ENCODE measurements around the gene ARHGAP31. TPM values are rescaled to one million over a fixed set of nuclear protein-coding genes. Genes with fewer than 3 reads are reported as not detected.

Gene ARHGAP31
- total RNA-seq, 1 experiment from 2014 or later: 12.0 TPM

DNA sequence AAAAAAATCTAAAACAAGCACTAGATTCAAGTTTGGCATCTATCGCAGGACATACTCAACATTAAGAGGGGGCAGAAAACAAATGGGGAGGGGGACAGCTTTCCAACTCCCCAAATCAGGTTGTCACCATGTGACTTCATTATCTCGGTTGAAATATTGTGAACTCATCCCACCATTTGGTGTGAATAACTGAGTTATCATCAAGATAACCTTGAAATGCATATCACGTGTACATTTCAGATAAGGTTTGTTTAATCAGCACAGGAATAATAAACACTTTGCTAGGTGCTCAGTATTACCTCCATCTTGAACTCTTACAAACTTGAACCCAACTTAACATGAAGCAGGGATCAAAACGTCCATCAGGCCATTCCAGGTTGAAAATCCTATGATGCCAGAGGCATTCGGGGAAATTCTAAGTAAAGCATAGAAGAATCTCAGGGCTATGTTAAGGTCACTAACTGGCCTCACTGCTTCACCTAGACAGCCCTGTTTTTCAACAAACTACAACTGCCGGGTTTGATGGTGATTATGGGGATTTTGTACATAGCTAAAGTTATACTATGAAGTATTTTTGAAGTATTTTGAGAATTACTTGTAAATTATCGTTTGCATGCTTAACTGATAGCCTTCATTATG, 3.0 kb upstream of the ARHGAP31 start:
- TF ChIP-seq, protein P1, sequence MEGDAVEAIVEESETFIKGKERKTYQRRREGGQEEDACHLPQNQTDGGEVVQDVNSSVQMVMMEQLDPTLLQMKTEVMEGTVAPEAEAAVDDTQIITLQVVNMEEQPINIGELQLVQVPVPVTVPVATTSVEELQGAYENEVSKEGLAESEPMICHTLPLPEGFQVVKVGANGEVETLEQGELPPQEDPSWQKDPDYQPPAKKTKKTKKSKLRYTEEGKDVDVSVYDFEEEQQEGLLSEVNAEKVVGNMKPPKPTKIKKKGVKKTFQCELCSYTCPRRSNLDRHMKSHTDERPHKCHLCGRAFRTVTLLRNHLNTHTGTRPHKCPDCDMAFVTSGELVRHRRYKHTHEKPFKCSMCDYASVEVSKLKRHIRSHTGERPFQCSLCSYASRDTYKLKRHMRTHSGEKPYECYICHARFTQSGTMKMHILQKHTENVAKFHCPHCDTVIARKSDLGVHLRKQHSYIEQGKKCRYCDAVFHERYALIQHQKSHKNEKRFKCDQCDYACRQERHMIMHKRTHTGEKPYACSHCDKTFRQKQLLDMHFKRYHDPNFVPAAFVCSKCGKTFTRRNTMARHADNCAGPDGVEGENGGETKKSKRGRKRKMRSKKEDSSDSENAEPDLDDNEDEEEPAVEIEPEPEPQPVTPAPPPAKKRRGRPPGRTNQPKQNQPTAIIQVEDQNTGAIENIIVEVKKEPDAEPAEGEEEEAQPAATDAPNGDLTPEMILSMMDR (conservative IDR thresholded peaks at IDR 0.05; ENCODE audit: low read depth, low read length): no peak
- intact Hi-C loops (cut with micrococcal nuclease; ENCODE audit: unreplicated experiment): loop anchor here (5.0 kb wide), 1 partner anchor 61 kb away; no protein-coding TSS in a partner anchor
- CTCF ChIA-PET: no interaction called here

GRCh38 chr3:119292666-119293065, 1.5 kb upstream of the ARHGAP31 start:
- CTCF ChIA-PET: no interaction called here
- BruUV-seq (replicated peaks): no TSS peak
- POLR2A ChIA-PET (ENCODE audit: low non-redundant PET): interaction anchor here (0.6 kb wide), 1 partner anchor 12 kb away, joined by 3 read pairs; no protein-coding TSS in a partner anchor
- intact Hi-C loops (cut with micrococcal nuclease; ENCODE audit: unreplicated experiment): loop anchor here (5.0 kb wide), 1 partner anchor 60 kb away; no protein-coding TSS in a partner anchor
- no peak for DNase-seq (ENCODE audit: low spot score)
- H3K27ac ChIP-seq (ENCODE audit: low read depth, low read length, poor library complexity, severe bottlenecking): peak overlapping the region; percentile 5
- H3K27me3 ChIP-seq (replicated peaks; ENCODE audit: insufficient read depth, low read depth, low read length, poor library complexity): no peaks in the 10 kb centered on the region
- peaks cover 6% of the 10 kb centered on the region for H3K9me3 ChIP-seq (ENCODE audit: low read depth, low read length, poor library complexity, severe bottlenecking)
- peaks cover 9% of the 10 kb centered on the region for H3K4me1 ChIP-seq (ENCODE audit: insufficient read depth, low read length, poor library complexity, severe bottlenecking)
- H3K4me3 ChIP-seq (ENCODE audit: low read depth, low read length, poor library complexity, severe bottlenecking): no peak overlapping the region
- TF ChIP-seq EZH2 (IDR thresholded peaks at IDR 0.05; ENCODE audit: borderline replicate concordance, low read depth, low read length, poor library complexity, severe bottlenecking): no peak
- TF ChIP-seq, protein P1 (conservative IDR thresholded peaks at IDR 0.05; ENCODE audit: low read depth, low read length): no peak
- H3K36me3 ChIP-seq (ENCODE audit: insufficient read depth, low read length, poor library complexity, severe bottlenecking): no peaks in the 10 kb centered on the region

More for the DNA sequence above, 3.0 kb upstream of the ARHGAP31 start:
- POLR2A ChIA-PET (ENCODE audit: low non-redundant PET): no interaction called here
- H3K4me1 ChIP-seq (ENCODE audit: insufficient read depth, low read length, poor library complexity, severe bottlenecking): peaks cover 9% of the 10 kb centered on the region
- no TSS peak for BruUV-seq (replicated peaks)
- no peak overlapping the region for H3K27ac ChIP-seq (ENCODE audit: low read depth, low read length, poor library complexity, severe bottlenecking)
- no peaks in the 10 kb centered on the region for H3K36me3 ChIP-seq (ENCODE audit: insufficient read depth, low read length, poor library complexity, severe bottlenecking)
- H3K27me3 ChIP-seq (replicated peaks; ENCODE audit: insufficient read depth, low read depth, low read length, poor library complexity): no peaks in the 10 kb centered on the region
- no peak overlapping the region for H3K4me3 ChIP-seq (ENCODE audit: low read depth, low read length, poor library complexity, severe bottlenecking)
- peaks cover 13% of the 10 kb centered on the region for H3K9me3 ChIP-seq (ENCODE audit: low read depth, low read length, poor library complexity, severe bottlenecking)
- no peak for DNase-seq (ENCODE audit: low spot score)

DNA sequence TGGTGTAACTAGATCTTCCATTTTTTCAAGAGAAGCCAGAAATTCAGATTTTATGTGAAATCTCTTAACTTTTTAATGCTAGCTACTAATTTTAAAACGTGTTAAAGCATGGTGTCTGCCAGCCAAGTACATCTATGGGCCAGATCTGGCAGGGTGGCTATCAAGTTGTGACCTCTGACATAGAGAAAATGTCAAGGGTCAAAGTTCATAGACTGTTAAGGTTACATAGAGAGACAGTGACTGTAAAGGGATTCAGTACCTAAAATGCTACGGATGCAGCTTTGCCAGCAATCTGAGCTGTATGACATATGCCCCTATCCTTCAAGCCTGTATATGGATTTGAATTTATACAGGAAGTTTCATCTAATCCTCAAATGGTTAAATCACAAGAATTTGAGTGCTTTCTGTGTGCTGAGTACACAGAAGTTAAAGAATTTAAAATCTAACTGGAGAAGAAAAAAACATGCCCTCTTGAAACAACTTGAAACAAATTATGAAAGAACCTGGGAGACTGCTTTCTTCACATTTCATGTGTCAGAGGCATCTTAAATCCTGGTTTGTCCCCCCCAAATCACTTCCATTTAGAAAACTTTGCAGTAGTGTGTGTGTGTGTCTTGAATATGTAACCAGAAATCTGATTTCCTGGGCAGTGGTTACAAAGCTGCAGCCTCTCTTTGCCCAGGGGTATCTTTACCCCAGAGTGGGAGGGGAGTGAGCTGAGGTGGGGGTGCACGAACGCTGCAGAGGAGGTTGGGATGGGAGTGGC, 895 bp upstream of the ARHGAP31 start:
- H3K27me3 ChIP-seq (replicated peaks; ENCODE audit: insufficient read depth, low read depth, low read length, poor library complexity): no peaks in the 10 kb centered on the region
- DNase-seq (ENCODE audit: low spot score): no peak
- POLR2A ChIA-PET (ENCODE audit: low non-redundant PET): interaction anchor here (0.6 kb wide), 1 partner anchor 12 kb away, joined by 3 read pairs; no protein-coding TSS in a partner anchor

More for the DNA sequence above, 895 bp upstream of the ARHGAP31 start:
- CTCF ChIA-PET: no interaction called here
- Histone ChIP-seq H3K36me3 (ENCODE audit: insufficient read depth, low read length, poor library complexity, severe bottlenecking) (no peaks in the 10 kb centered on the region), H3K4me3 (ENCODE audit: low read depth, low read length, poor library complexity, severe bottlenecking) (peak overlapping the region; percentile 66), H3K27ac (ENCODE audit: low read depth, low read length, poor library complexity, severe bottlenecking) (peak overlapping the region; percentile 70), H3K4me1 (ENCODE audit: insufficient read depth, low read length, poor library complexity, severe bottlenecking) (peaks cover 9% of the 10 kb centered on the region), H3K9me3 (ENCODE audit: low read depth, low read length, poor library complexity, severe bottlenecking) (no peaks in the 10 kb centered on the region)
- intact Hi-C loops (cut with micrococcal nuclease; ENCODE audit: unreplicated experiment): loop anchor here (5.0 kb wide), 1 partner anchor 59 kb away; no protein-coding TSS in a partner anchor
- BruUV-seq (replicated peaks): no TSS peak
- no peak for TF ChIP-seq EZH2 (IDR thresholded peaks at IDR 0.05; ENCODE audit: borderline replicate concordance, low read depth, low read length, poor library complexity, severe bottlenecking)
- TF ChIP-seq, protein P1 (conservative IDR thresholded peaks at IDR 0.05; ENCODE audit: low read depth, low read length): no peak
